Mammary epithelial cell (primary cell): ENCODE measurements around the gene SLC29A3.

Source experiments
- EZH2 ChIP-seq: IDR thresholded peaks from 2 replicates; pipeline ENCODE4 v1.6.1; 2012; ENCODE audit warnings: low read length, inconsistent platforms, borderline replicate concordance
- TF ChIP-seq, protein P1 (sequence below), 2 donors: IDR thresholded peaks in 1 of 2; conservative IDR thresholded peaks in 1 of 2; 2 replicates each; pipeline ENCODE4 v1.5.1; 2011 to 2012; ENCODE audit warnings: inconsistent platforms in 2 of 2, low read length in 2 of 2, mild to moderate bottlenecking in 2 of 2, control low read depth in 1 of 2, low read depth in 1 of 2; ENCODE audit not compliant: insufficient read depth in 1 of 2; ENCODE audit errors: extremely low read depth in 1 of 2

DNA sequence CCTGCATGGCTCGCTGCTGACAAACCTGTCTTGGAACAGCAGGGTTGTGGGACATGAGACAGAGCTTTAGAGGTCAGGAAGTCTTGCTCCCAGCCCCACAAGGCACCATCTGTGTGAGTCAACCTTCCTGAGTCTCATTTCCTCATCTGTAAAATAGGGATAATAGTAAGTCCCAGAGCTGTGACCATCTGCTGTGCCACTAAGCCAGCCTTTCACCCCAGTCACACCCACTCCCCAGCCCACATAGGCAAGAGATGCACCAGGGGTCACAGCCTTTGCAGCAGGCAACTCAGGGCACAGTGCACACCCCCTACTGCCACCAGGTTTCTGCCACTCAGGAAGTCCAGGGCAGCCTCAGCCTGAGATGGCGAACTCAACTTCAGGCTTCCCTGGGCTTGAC, 48.2 kb downstream of the SLC29A3 start:
- TF ChIP-seq, protein P1, sequence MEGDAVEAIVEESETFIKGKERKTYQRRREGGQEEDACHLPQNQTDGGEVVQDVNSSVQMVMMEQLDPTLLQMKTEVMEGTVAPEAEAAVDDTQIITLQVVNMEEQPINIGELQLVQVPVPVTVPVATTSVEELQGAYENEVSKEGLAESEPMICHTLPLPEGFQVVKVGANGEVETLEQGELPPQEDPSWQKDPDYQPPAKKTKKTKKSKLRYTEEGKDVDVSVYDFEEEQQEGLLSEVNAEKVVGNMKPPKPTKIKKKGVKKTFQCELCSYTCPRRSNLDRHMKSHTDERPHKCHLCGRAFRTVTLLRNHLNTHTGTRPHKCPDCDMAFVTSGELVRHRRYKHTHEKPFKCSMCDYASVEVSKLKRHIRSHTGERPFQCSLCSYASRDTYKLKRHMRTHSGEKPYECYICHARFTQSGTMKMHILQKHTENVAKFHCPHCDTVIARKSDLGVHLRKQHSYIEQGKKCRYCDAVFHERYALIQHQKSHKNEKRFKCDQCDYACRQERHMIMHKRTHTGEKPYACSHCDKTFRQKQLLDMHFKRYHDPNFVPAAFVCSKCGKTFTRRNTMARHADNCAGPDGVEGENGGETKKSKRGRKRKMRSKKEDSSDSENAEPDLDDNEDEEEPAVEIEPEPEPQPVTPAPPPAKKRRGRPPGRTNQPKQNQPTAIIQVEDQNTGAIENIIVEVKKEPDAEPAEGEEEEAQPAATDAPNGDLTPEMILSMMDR (conservative IDR thresholded peaks at IDR 0.05 in 1 of 2, IDR thresholded peaks at IDR 0.05 in 1 of 2; ENCODE audit: extremely low read depth in 1 of 2, insufficient read depth in 1 of 2, low read depth in 1 of 2, low read length in 2 of 2): no peak
- TF ChIP-seq EZH2: no peak
